Measurements from ENCODE around the gene ANKRD30A. TPM values are rescaled to one million over a fixed set of nuclear protein-coding genes. Genes with fewer than 3 reads are reported as not detected.

Gene ANKRD30A
- total RNA-seq, 2 donors from 2014 or later = not detected

DNA sequence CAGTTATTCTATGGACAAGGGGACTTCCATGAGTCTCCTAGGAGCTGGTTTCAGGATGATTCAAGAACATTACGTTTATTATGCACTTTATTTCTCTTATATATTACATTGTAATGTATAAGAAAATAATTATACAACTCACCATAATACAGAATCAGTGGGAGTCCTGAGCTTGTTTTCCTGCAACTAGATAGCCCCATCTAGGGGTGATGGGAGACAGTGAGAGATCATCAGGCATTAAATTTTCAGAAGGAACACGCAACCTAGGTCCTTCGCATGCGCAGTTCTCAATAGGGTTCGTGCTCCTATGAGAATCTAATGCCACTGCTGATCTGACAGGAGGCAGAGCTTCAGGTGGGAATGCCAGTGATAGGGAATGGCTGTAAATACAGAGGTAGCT lies 137.9 kb downstream of the ANKRD30A start:
- 87 to 89% methylated on average over 4 of the region's 5 CpGs for WGBS, 2 experiments (ENCODE audit: insufficient coverage in 1 of 2, insufficient read length in 1 of 2)
- H3K9me3 ChIP-seq (ENCODE audit: control insufficient read depth, low read length) = peaks cover 75% of the 10 kb centered on the region
- no peaks in the 10 kb centered on the region for H3K27me3 Mint-ChIP-seq (ENCODE audit: insufficient read depth)
- no peaks in the 10 kb centered on the region for H3K27me3 ChIP-seq (ENCODE audit: control insufficient read depth, insufficient read depth, low read length, poor library complexity, severe bottlenecking)
- H3K4me1 Mint-ChIP-seq = no peaks in the 10 kb centered on the region
- no peaks in the 10 kb centered on the region for H3K4me1 ChIP-seq (ENCODE audit: control insufficient read depth, insufficient read depth, low read length)
- H3K36me3 ChIP-seq (ENCODE audit: control insufficient read depth, insufficient read depth, low read length) = no peaks in the 10 kb centered on the region
- H3K9me3 Mint-ChIP-seq = peaks cover 85% of the 10 kb centered on the region
- no peak overlapping the region for H3K27ac ChIP-seq (ENCODE audit: low read depth, low read length)
- H3K4me3 Mint-ChIP-seq = no peak overlapping the region
- H3K27ac Mint-ChIP-seq = no peak overlapping the region
- H3K9ac ChIP-seq (ENCODE audit: extremely low read depth, low read length, poor library complexity, severe bottlenecking) = no peak overlapping the region
- TF ChIP-seq, protein P1, sequence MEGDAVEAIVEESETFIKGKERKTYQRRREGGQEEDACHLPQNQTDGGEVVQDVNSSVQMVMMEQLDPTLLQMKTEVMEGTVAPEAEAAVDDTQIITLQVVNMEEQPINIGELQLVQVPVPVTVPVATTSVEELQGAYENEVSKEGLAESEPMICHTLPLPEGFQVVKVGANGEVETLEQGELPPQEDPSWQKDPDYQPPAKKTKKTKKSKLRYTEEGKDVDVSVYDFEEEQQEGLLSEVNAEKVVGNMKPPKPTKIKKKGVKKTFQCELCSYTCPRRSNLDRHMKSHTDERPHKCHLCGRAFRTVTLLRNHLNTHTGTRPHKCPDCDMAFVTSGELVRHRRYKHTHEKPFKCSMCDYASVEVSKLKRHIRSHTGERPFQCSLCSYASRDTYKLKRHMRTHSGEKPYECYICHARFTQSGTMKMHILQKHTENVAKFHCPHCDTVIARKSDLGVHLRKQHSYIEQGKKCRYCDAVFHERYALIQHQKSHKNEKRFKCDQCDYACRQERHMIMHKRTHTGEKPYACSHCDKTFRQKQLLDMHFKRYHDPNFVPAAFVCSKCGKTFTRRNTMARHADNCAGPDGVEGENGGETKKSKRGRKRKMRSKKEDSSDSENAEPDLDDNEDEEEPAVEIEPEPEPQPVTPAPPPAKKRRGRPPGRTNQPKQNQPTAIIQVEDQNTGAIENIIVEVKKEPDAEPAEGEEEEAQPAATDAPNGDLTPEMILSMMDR (conservative IDR thresholded peaks at IDR 0.05) = no peak
- H3K36me3 Mint-ChIP-seq (ENCODE audit: low read depth) = no peaks in the 10 kb centered on the region
- H3K4me3 ChIP-seq (ENCODE audit: low read length) = peak overlapping the region; percentile 45
- no peak for DNase-seq

DNA sequence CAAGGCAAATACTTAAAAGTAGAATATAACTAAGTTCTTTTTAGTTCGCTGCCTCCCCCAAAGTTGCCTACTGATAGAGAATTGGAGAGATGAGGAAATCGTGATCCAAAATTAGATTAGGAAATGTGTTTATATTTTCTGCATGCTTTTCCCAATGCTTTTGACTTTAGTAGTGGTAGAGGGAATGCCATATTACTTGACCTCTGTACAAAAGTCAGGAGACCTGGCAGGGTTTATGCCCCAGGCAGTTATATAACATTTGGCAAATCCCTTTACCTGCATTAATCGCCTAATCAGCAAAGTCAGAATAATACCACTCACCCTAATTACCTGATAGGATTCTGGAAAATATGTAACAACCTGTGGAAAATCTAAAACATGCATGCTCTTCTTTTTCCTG lies 142.9 kb downstream of the ANKRD30A start:
- H3K4me3 Mint-ChIP-seq = no peak overlapping the region
- no peaks in the 10 kb centered on the region for H3K4me1 Mint-ChIP-seq
- Histone ChIP-seq H3K9me3 (ENCODE audit: control insufficient read depth, low read length) (peaks cover 69% of the 10 kb centered on the region), H3K27ac (ENCODE audit: low read depth, low read length) (no peak overlapping the region), H3K4me3 (ENCODE audit: low read length) (no peak overlapping the region), H3K9ac (ENCODE audit: extremely low read depth, low read length, poor library complexity, severe bottlenecking) (no peak overlapping the region), H3K4me1 (ENCODE audit: control insufficient read depth, insufficient read depth, low read length) (no peaks in the 10 kb centered on the region), H3K27me3 (ENCODE audit: control insufficient read depth, insufficient read depth, low read length, poor library complexity, severe bottlenecking) (no peaks in the 10 kb centered on the region), H3K36me3 (ENCODE audit: control insufficient read depth, insufficient read depth, low read length) (no peaks in the 10 kb centered on the region)
- no peak for DNase-seq
- H3K27ac Mint-ChIP-seq = no peak overlapping the region
- TF ChIP-seq, protein P1 (conservative IDR thresholded peaks at IDR 0.05) = no peak
- no peaks in the 10 kb centered on the region for H3K27me3 Mint-ChIP-seq (ENCODE audit: insufficient read depth)
- H3K36me3 Mint-ChIP-seq (ENCODE audit: low read depth) = no peaks in the 10 kb centered on the region
- 55% methylated on average over 3 of the region's 3 CpGs; no CpG with 5 or more reads in 1 of the 2 experiments for WGBS, 2 experiments (ENCODE audit: insufficient coverage in 1 of 2, insufficient read length in 1 of 2)
- peaks cover 94% of the 10 kb centered on the region for H3K9me3 Mint-ChIP-seq

DNA sequence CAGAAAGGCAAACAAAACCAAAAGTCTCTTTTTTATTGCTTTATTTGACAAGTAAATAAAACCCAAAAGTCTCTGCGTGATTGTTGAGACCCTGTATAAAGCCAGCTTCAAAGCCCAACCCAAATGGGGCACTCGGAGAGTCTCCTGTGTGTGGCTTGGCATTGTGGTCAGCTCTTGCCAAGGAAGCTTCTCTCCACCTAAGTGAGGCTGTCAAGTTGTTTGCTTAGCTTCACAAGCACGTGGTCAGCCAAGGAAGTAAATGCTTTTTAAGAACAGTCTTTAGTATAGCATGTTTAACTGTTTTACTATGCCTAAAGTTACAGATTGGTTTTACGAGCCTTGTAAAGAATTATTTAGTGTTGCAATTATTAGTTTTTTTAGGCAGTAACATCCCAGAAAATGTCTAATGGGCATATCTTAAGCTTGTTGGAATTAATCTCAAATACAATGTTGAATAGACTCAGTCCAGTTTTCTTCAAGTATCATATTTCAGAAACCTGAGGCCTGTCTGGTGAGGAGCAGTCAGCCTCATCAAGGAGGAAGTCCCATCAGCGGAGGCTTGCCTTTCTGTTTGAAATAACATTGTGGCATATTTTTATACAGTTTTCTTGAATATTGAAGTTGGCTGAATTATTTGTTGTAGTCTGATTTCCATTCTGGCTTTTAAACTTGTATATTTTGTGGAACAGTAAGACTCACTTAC lies 144.3 kb downstream of the ANKRD30A start:
- Mint-ChIP-seq H3K27me3 (ENCODE audit: insufficient read depth) (no peaks in the 10 kb centered on the region), H3K27ac (no peak overlapping the region), H3K36me3 (ENCODE audit: low read depth) (no peaks in the 10 kb centered on the region), H3K9me3 (peaks cover 94% of the 10 kb centered on the region), H3K4me1 (no peaks in the 10 kb centered on the region), H3K4me3 (no peak overlapping the region)
- Histone ChIP-seq H3K9me3 (ENCODE audit: control insufficient read depth, low read length) (peaks cover 55% of the 10 kb centered on the region), H3K27ac (ENCODE audit: low read depth, low read length) (no peak overlapping the region), H3K27me3 (ENCODE audit: control insufficient read depth, insufficient read depth, low read length, poor library complexity, severe bottlenecking) (no peaks in the 10 kb centered on the region), H3K9ac (ENCODE audit: extremely low read depth, low read length, poor library complexity, severe bottlenecking) (no peak overlapping the region), H3K36me3 (ENCODE audit: control insufficient read depth, insufficient read depth, low read length) (no peaks in the 10 kb centered on the region), H3K4me3 (ENCODE audit: low read length) (peak overlapping the region; percentile 35), H3K4me1 (ENCODE audit: control insufficient read depth, insufficient read depth, low read length) (no peaks in the 10 kb centered on the region)
- 65 to 73% methylated on average over 3 to 5 of the region's 5 CpGs for WGBS, 2 experiments (ENCODE audit: insufficient coverage in 1 of 2, insufficient read length in 1 of 2)
- DNase-seq = no peak
- TF ChIP-seq, protein P1 (conservative IDR thresholded peaks at IDR 0.05) = no peak
